Endothelial cell of hepatic sinusoid (primary cell): ENCODE data around the gene DPH1.

Source experiments
- in situ Hi-C: cut with HindIII; loops from 2 replicates; pipeline ENCODE4 v1.10.0; 2017; ENCODE audit warnings: low sequenced_read_pairs

DPH1 gene

GRCh38 chr17:2025622-2026309 lies 4.2 kb upstream of the DPH1 start:
- in situ Hi-C loops, result no loop called here

GRCh38 chr17:2027528-2028233 lies 2.3 kb upstream of the DPH1 start:
- in situ Hi-C loops, result no loop called here

GRCh38 chr17:2028234-2028614 lies 1.7 kb upstream of the DPH1 start:
- in situ Hi-C loops, result no loop called here

- in situ Hi-C loops, result no loop called here
Observed at GRCh38 chr17:2028737-2029136, 1.2 kb upstream of the DPH1 start.

GRCh38 chr17:2030779-2031163 lies 818 bp downstream of the DPH1 start:
- in situ Hi-C loops, result loop anchor here (5.0 to 10.0 kb wide), 2 partner anchors 38 to 146 kb away; no protein-coding TSS in a partner anchor

- in situ Hi-C loops, result loop anchor here (5.0 to 10.0 kb wide), 2 partner anchors 41 to 148 kb away; no protein-coding TSS in a partner anchor
Observed at GRCh38 chr17:2033153-2033552, 3.2 kb downstream of the DPH1 start.

GRCh38 chr17:2034157-2034556 lies 4.2 kb downstream of the DPH1 start:
- in situ Hi-C loops, result loop anchor here (5.0 to 10.0 kb wide), 2 partner anchors 42 to 149 kb away; no protein-coding TSS in a partner anchor

- in situ Hi-C loops, result loop anchor here (5.0 to 10.0 kb wide), 2 partner anchors 43 to 150 kb away; no protein-coding TSS in a partner anchor
Observed at GRCh38 chr17:2034806-2035540, 5.0 kb downstream of the DPH1 start.

GRCh38 chr17:2035541-2036488 lies 5.9 kb downstream of the DPH1 start:
- in situ Hi-C loops, result loop anchor here (10.0 kb wide), 1 partner anchor 151 kb away; no protein-coding TSS in a partner anchor

GRCh38 chr17:2037155-2037554 lies 7.2 kb downstream of the DPH1 start:
- in situ Hi-C loops, result loop anchor here (10.0 kb wide), 1 partner anchor 152 kb away; no protein-coding TSS in a partner anchor

- in situ Hi-C loops, result loop anchor here (5.0 kb wide), 1 partner anchor 123 kb away; no protein-coding TSS in a partner anchor
Observed at GRCh38 chr17:2040219-2040827, 10.4 kb downstream of the DPH1 start.

GRCh38 chr17:2040942-2041560 lies 11.1 kb downstream of the DPH1 start:
- in situ Hi-C loops, result loop anchor here (5.0 kb wide), 1 partner anchor 124 kb away; no protein-coding TSS in a partner anchor

- in situ Hi-C loops, result loop anchor here (5.0 kb wide), 1 partner anchor 124 kb away; no protein-coding TSS in a partner anchor
Observed at GRCh38 chr17:2041561-2042389, 11.8 kb downstream of the DPH1 start, which contains the start of gene OVCA2. Gene OVCA2 (plus strand): TSS chr17:2042022. CDS start chr17:2042048, 26 bp downstream.

GRCh38 chr17:2042390-2042847 lies 12.5 kb downstream of the DPH1 start:
- in situ Hi-C loops, result loop anchor here (5.0 kb wide), 1 partner anchor 125 kb away; no protein-coding TSS in a partner anchor

- in situ Hi-C loops, result loop anchor here (5.0 kb wide), 1 partner anchor 126 kb away; no protein-coding TSS in a partner anchor
Observed at GRCh38 chr17:2042933-2043332, 13.0 kb downstream of the DPH1 start.

GRCh38 chr17:2043785-2044184 lies 13.8 kb downstream of the DPH1 start:
- in situ Hi-C loops, result loop anchor here (5.0 kb wide), 1 partner anchor 126 kb away; no protein-coding TSS in a partner anchor

GRCh38 chr17:2044263-2044894 lies 14.4 kb downstream of the DPH1 start:
- in situ Hi-C loops, result loop anchor here (5.0 kb wide), 1 partner anchor 127 kb away; no protein-coding TSS in a partner anchor
